GM03348 (cell line): Measurements from ENCODE around the gene PTPRN2.
"Not testable (repeated sequence)": the region's sequence is repeated elsewhere in the genome, so short reads cannot be mapped to it uniquely, and the experiment has no call there.

Source experiments
- DNase-seq: peaks from one replicate; pipeline ENCODE4 v3.0.0; 2012; ENCODE audit warnings: low spot score

The PTPRN2 gene

GRCh38 chr7:157514746-157515145 is 1072.9 kb downstream of the PTPRN2 start:
- no peak for DNase-seq

- no peak for DNase-seq
These were observed 1073.3 kb downstream of the PTPRN2 start for GRCh38 chr7:157514306-157514705.

DNA sequence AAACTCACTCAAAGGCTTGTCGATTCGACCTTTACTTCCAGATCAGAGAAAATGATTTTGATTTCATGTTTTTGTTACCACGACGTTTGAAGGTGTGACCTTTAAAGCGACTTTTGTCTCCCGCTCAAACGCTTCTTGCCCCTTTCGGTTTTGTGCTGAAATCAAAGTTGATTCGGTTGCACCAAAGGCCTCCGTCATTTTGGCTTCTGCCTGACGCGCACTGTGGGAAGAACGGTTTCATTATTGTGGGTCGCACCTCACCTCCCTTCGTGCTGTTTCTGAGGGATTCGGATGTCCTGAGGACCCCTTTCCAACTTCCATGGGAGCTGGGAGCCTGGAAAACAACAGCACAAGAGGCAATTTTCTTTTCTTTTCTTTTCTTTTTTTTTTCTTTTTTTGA is 1073.9 kb downstream of the PTPRN2 start:
- DNase-seq, result no peak

GRCh38 chr7:157513162-157513621 is 1074.4 kb downstream of the PTPRN2 start:
- no peak for DNase-seq

DNA sequence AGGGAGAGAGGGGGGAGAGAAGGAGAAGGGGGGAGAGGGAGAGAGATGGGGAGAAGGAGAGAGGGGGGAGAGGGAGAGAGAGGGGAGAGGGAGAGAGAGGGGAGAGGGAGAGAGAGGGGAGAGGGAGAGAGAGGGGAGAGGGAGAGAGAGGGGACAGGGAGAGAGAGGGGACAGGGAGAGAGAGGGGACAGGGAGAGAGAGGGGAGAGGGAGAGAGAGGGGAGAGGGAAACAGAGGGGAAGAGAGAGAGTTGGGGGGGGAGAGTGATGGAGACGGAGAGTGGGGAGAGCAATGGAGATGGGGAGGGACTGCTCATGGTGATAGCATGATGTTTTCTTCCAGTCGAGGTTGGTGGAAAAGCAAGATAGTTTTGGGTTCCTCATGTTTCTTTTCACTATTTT is 1078.4 kb downstream of the PTPRN2 start:
- no peak for DNase-seq

- DNase-seq, result no peak
These were observed 1079.1 kb downstream of the PTPRN2 start for GRCh38 chr7:157508477-157508881.

DNA sequence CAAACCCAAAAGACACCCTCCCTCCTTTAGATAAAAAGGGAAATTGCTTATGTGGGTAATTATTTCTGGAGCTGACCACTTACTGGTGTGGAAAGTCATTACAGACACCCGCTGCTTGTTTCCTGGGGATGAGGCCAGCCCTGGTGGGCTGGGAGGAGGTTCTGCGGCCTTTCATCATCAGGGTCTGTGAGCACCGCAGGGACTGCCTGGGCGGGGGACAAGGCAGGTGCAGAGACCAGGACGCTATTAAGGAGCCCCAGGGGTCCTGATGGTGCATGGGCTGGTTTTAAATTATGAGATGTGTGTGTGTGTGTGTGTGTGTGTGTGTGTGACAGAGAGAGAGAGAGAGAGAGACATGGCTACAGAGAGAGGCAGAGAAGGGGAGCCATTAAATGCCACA is 1079.6 kb downstream of the PTPRN2 start:
- DNase-seq, result no peak

- no peak for DNase-seq
These were observed 1081.4 kb downstream of the PTPRN2 start for GRCh38 chr7:157506268-157506667.

GRCh38 chr7:157505646-157506045 is 1082.0 kb downstream of the PTPRN2 start:
- DNase-seq, result no peak

GRCh38 chr7:157503229-157503628 is 1084.4 kb downstream of the PTPRN2 start:
- DNase-seq, result no peak

GRCh38 chr7:157502701-157503111 is 1084.9 kb downstream of the PTPRN2 start:
- DNase-seq, result no peak

- DNase-seq, result no peak
These were observed 1086.0 kb downstream of the PTPRN2 start for GRCh38 chr7:157501581-157501980.

- DNase-seq, result not testable (repeated sequence)
These were observed 1086.6 kb downstream of the PTPRN2 start for GRCh38 chr7:157500989-157501540.

- no peak for DNase-seq
These were observed 1087.3 kb downstream of the PTPRN2 start for GRCh38 chr7:157500171-157500960.

GRCh38 chr7:157499835-157500153 is 1087.8 kb downstream of the PTPRN2 start:
- no peak for DNase-seq

DNA sequence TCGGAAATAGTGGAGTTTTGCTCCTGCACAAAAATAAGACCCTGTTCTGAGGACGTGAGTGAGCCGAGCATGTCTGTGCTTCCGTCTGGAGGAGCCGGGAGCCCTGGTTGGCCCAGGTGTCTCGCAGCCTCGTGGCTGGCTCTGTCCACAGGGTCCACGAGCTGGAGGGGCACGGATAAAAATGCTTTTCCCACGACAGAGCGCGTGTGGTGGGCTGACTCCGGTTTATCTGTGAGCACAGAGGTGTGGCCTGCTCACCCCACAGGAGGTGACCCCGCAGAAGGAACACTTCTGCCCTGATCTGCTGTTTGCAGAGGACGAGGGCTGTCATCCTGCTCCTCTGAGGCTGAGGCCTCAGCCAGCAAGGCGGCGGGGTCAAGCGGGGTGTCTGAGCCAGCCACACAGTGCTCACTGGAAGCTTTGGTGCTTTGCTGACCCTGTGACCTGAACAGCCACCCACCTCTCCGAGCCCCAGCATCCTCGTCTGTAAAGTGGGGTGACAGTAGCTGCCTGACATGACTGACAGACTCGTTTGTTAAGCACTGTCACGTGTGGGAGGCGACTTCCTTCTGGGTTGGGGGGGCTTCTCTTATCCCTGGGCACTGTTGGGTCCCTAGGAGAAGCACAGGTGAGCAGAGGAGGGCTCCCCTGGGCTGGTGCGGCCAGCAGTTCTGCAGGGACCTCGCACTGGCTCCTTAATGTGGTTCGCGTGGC is 1088.3 kb downstream of the PTPRN2 start:
- DNase-seq, result no peak

DNA sequence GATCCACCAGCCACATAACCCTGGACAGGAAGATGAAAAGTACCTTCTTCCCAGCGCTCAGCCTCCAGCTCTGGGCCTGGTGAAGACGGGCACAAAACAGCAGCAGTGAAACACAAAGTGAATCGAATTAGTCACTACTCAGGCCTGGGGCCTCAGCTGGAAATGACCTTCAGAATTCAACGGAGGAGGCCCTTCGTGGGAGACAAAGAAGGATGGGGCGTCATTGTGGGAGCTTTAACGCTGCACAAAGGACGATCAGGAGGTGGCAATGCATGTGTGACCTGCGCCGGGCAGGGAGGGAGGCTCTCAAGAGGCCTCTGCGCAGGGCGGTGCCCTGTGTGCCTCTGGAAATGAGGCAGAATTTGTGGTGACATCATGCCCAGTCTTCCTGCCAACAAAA is 1089.0 kb downstream of the PTPRN2 start:
- DNase-seq, result no peak

- no peak for DNase-seq
These were observed 1089.6 kb downstream of the PTPRN2 start for GRCh38 chr7:157497744-157498651.

- no peak for DNase-seq
These were observed 1090.3 kb downstream of the PTPRN2 start for GRCh38 chr7:157497367-157497743.

- DNase-seq, result no peak
These were observed 1091.0 kb downstream of the PTPRN2 start for GRCh38 chr7:157496416-157497275.

DNA sequence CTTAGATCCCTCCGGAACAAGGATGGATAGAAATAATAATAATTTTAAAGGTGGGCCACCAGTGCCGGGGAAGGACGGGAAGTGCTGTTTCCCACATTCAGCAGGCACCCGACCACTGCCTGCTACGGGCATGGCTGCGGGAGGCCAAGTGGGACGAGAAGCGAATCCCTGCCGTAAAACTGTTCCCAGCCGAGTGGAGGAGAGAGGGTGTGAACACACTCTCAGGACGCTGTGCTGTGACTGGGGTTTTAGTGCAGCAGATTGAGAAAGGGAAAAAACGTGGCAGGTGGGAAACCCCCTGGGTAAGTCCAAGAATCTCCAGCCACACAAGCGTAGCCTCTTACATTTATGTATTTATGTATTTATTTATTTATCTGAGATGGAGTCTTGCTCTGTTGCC is 1092.0 kb downstream of the PTPRN2 start:
- DNase-seq, result no peak
